Limb (tissue), 2 donors: ENCODE measurements around the gene AAGAB.

Experiments used
- DNase-seq, 2 donors: peaks; one replicate each; pipeline ENCODE4 v3.0.0-alpha.2; 2016; ENCODE audit errors: extremely low spot score in 2 of 2

Gene AAGAB

DNA sequence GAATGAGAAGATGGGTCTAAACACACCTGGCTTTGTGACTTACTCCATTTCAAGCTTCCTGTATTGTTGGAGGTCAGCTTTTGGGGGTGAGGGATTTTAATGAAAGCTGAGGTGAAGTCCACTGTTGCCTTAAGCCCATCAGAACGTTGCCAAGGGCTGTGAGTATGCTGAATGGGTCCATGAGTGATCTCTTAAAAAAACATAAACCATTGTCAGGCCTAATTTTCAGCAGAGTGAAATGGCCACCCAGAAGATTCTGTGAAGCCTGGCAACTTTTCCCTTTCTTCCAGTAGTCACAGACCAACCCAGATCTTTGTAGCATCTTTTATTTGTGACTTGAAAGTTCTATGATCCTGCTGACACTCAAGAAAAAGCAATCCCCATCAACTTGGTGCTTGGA, 102.0 kb downstream of the AAGAB start:
- DNase-seq = no peak
